PFSK-1 (cell line): ENCODE results near the gene KLC4.
A peak's percentile ranks its signal among the peaks of the same experiment; 100 is the strongest.

Experiments
- FOXP2 ChIP-seq: optimal IDR thresholded peaks from 2 replicates; pipeline ENCODE3; 2011; ENCODE audit warnings: borderline replicate concordance, control low read depth, inconsistent platforms; ENCODE audit not compliant: insufficient read depth; ENCODE audit errors: extremely low read length, extremely low read depth
- POLR2AphosphoS5 ChIP-seq: IDR thresholded peaks from 2 replicates; pipeline ENCODE4 v1.6.1; 2012; ENCODE audit warnings: low read depth, mild to moderate bottlenecking, control low read depth, low read length, moderate library complexity
- REST ChIP-seq, 2 experiments: IDR thresholded peaks; 2 replicates each; pipeline versions ENCODE4 v1.6.1 to v1.8.0; 2011 to 2012; ENCODE audit warnings: low read depth in 2 of 2, low read length in 2 of 2, control low read depth in 1 of 2, inconsistent platforms in 1 of 2, mild to moderate bottlenecking in 1 of 2, moderate library complexity in 1 of 2; ENCODE audit not compliant: insufficient read depth in 1 of 2
- SIN3A ChIP-seq: IDR thresholded peaks from 2 replicates; pipeline ENCODE4 v1.6.1; 2012; ENCODE audit warnings: mild to moderate bottlenecking, low read length, moderate library complexity, borderline replicate concordance; ENCODE audit not compliant: insufficient read depth
- TAF1 ChIP-seq: IDR thresholded peaks from 2 replicates; pipeline ENCODE4 v1.6.1; 2012; ENCODE audit warnings: low read length, control low read depth, borderline replicate concordance; ENCODE audit not compliant: insufficient read depth

The KLC4 gene

DNA sequence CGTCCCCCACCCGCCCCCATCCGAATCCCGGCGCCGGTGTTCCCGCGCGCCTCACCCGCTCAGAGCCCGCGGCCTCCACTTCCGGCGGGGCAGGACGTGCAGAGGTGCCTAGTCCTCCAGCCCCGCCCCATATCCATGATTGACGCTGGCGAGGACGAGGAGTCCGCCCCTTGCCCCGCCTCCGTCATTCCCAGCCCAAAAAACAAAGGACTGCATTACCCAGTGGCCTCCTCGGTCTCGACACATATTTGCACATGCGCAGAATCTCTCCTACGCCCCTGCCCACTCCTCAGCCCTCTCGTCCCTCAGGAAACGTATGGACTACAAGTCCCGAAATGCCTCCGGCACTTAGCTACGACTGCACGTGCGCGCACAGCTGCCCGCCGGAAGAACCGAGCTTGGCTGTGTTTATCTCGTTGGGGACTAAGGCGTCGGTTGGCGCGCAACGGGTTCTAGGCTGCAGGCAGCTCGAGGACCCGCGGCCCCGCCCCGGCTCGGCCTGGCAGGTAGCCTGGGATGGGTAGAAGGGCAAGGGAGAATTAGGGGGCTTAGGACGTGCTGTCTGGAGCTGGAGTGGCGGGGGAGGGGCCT, 45.5 kb upstream of the KLC4 start, which contains the start of the genes KLHDC3 and MEA1:
KLHDC3 (plus strand) TSS at position 407 of the 591 bp plus-strand sequence. CDS start 2,944 bp downstream, outside the sequence.
MEA1 (minus strand) TSS at position 104 of the 591 bp plus-strand sequence. CDS start 133 bp downstream, outside the sequence.
- TF ChIP-seq REST (IDR thresholded peaks at IDR 0.05; ENCODE audit: insufficient read depth in 1 of 2, low read depth in 2 of 2, low read length in 2 of 2) (no peak), TAF1 (peak; percentile 65; the same call in 1 of the 2 replicates), POLR2AphosphoS5 (peak; percentile 64), FOXP2 (peak; percentile 76)

DNA sequence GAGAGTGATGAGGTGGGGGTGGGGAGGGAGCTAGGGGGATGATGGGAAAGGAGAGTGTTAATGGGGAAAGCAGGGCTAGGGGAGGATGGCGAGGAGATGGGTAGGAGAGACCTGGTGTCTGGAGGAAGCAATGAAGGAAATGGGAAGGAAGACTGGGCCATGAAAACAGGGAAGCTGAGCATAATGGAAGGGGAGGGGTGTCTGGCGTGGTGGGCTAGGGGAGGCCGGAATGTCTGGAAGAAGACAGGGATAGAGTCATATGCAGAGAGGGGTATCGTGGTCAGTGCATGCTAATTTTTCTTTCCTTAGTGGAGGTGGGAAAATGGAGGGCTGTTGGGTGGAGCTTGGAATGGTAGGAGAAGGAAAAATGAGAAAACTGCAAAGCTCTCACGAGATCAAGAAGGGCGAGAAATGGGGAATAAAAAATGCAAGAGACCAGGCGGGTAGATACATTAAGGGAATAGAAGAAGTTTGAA, 45.0 kb upstream of the KLC4 start:
- TF ChIP-seq POLR2AphosphoS5 (no peak), REST (IDR thresholded peaks at IDR 0.05; ENCODE audit: insufficient read depth in 1 of 2, low read depth in 2 of 2, low read length in 2 of 2) (no peak), FOXP2 (no peak), SIN3A (no peak), TAF1 (no peak; the same call in 1 of the 2 replicates)

GRCh38 chr6:43016176-43016942, 43.1 kb upstream of the KLC4 start:
- TF ChIP-seq TAF1 = no peak
- no peak for TF ChIP-seq FOXP2
- TF ChIP-seq POLR2AphosphoS5 = no peak
- no peak for TF ChIP-seq REST (IDR thresholded peaks at IDR 0.05; ENCODE audit: insufficient read depth in 1 of 2, low read depth in 2 of 2, low read length in 2 of 2)
- no peak for TF ChIP-seq SIN3A

- 0 out of 2 replicates have a peak, but pooled peaks have one; percentile 4 for TF ChIP-seq POLR2AphosphoS5
- TF ChIP-seq FOXP2 = no peak
Observed at GRCh38 chr6:43016943-43017334, 42.5 kb upstream of the KLC4 start.

- TF ChIP-seq SIN3A (no peak), REST (IDR thresholded peaks at IDR 0.05; ENCODE audit: insufficient read depth in 1 of 2, low read depth in 2 of 2, low read length in 2 of 2) (no peak), TAF1 (no peak)
Observed at GRCh38 chr6:43019152-43019551, 40.3 kb upstream of the KLC4 start.
